HUDEP-2 (cell line): ENCODE measurements around the gene MAPK4.
"Not testable (repeated sequence)": the region's sequence is repeated elsewhere in the genome, so short reads cannot be mapped to it uniquely, and the experiment has no call there.

Experiments used
- DNase-seq, 76 experiments: peaks; one replicate each; lab custom pipeline; 2025; ENCODE audit not compliant: unreplicated experiment in 76 of 76; lab: John Stamatoyannopoulos, UW

The MAPK4 gene

GRCh38 chr18:50747849-50748242, 188.0 kb downstream of the MAPK4 start:
- DNase-seq = no peak

- DNase-seq = no peak
Measured at GRCh38 chr18:50748243-50749229, 188.6 kb downstream of the MAPK4 start.

- no peak for DNase-seq
Measured at GRCh38 chr18:50749421-50749820, 189.5 kb downstream of the MAPK4 start.

DNA sequence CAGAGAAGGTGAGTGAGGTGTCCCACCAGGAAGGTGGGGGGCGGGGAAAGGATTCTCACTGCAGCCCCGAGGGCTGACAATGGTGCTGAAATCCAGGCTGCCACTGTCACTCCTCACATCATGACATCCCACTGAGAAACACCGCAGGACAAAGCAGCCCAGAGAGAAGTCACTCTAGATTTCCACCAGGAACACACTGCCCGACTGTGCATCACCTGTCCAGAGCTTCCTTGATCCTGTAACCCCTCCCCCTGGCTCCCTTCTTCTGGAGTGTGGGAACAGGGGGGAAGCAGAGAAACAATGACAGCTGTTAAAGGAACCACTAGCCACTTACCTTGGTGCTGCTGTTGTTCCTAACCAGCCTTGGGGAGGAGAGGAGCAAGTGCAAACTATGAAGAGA, 190.1 kb downstream of the MAPK4 start:
- DNase-seq = no peak

DNA sequence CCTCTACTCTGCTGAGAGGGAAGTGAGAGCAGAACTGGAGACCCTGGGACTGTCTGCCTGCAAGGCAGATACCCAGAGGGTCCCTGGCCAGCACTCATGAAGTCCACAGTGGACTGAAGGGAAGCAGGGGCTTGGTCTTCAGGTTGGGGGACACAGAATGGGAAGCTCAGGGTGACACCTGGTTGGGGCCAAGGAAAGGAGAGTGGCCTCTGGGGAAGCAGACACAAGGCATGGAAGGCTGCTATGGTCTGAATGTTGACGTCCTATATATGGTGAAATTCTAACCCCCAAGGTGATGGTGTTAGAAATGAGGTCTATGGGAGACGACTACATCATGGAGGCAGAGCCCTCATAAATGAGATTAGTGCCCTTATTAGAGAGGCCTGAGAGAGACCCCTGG, 190.7 kb downstream of the MAPK4 start:
- DNase-seq = no peak

- DNase-seq = no peak
Measured at GRCh38 chr18:50751490-50751889, 191.6 kb downstream of the MAPK4 start.

- no peak for DNase-seq
Measured at GRCh38 chr18:50751947-50752346, 192.1 kb downstream of the MAPK4 start.

DNA sequence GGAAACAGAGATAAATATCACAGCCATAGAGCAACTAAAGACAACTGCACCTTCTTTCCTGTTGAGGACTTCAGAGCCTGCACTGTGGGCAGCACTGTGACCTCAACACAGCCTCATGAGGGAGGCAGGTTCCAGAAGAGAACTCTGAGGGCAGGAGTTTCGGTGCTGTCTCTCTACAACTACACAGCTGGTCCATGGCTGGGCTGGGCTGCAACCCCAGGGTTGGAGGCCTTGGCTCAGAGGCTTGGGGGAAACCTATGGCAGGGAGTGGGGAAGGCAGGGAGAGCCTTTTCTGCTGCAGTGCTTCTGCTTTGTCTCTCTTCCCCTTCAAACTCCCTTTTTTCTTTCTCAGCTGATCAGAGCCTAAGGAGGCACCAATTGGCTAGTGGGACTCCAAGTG, 193.4 kb downstream of the MAPK4 start:
- DNase-seq = no peak

GRCh38 chr18:50754297-50754696, 194.4 kb downstream of the MAPK4 start:
- no peak for DNase-seq

GRCh38 chr18:50757358-50757757, 197.5 kb downstream of the MAPK4 start:
- DNase-seq = no peak

GRCh38 chr18:50769463-50769862, 209.6 kb downstream of the MAPK4 start:
- no peak for DNase-seq

- no peak for DNase-seq
Measured at GRCh38 chr18:50775207-50775606, 215.3 kb downstream of the MAPK4 start.

GRCh38 chr18:50775726-50776125, 215.8 kb downstream of the MAPK4 start:
- no peak for DNase-seq

DNA sequence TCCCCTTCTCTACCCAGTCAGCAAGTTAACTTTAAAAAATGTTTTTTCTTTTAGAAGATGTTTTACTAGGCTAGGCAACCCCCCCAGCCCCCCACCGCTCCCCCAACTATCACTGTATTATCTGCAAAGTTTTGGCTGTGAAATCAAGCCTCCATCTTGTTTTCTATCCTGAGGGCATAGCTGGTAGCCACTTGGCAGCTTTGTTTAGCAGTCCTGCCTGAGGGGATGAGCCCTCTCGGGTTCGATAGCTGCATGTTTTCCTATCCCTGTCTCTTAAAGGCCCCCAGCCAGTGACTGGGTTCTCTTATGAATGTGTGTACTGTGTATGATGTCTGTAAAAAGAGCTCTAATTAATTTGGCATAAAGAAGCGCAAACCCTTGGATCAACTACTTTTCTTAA, 216.5 kb downstream of the MAPK4 start:
- no peak for DNase-seq

DNA sequence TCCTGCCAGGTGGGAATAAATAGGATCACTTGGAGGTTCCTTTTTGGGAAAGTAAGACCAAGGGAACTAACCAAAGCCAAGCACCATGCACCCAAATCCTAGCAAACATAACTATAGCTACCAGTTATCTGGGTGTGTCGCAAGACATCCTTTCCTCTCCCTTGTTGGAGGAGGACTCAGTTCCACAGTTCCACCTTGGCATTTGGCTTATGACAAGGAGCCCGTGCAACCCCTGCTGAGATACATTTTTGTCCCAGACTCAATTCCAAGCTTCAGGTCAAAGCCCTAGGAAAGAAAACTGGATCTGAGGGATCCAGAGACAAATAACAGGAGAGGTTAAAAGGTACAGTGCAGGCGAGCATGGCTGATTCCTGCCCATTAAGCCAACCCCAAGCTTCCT, 219.1 kb downstream of the MAPK4 start:
- not testable (repeated sequence) for DNase-seq
